ENCODE results near the gene HDLBP.
"Not testable (repeated sequence)": the region's sequence is repeated elsewhere in the genome, so short reads cannot be mapped to it uniquely, and the experiment has no call there.

Gene HDLBP

GRCh38 chr2:241198381-241199279 is 116.8 kb downstream of the HDLBP start:
- DNase-seq (ENCODE audit: low read depth), result no peak
- no peak overlapping the region for H3K4me3 ChIP-seq (ENCODE audit: low read depth, low read length)
- no peak for TF ChIP-seq MYC (IDR thresholded peaks at IDR 0.05; ENCODE audit: low read depth, low read length)
- no peak for TF ChIP-seq CTCF (IDR thresholded peaks at IDR 0.05; ENCODE audit: low read depth, low read length)
- TF ChIP-seq POLR2A (IDR thresholded peaks at IDR 0.05; ENCODE audit: extremely low read depth, insufficient read length), result no peak
- TF ChIP-seq MAX (IDR thresholded peaks at IDR 0.05; ENCODE audit: low read depth, low read length), result no peak

GRCh38 chr2:241197947-241198346 is 117.5 kb downstream of the HDLBP start:
- H3K4me3 ChIP-seq (ENCODE audit: low read depth, low read length), result no peak overlapping the region
- no peak for DNase-seq (ENCODE audit: low read depth)
- TF ChIP-seq MAX (IDR thresholded peaks at IDR 0.05; ENCODE audit: low read depth, low read length) (no peak), POLR2A (IDR thresholded peaks at IDR 0.05; ENCODE audit: extremely low read depth, insufficient read length) (no peak), MYC (IDR thresholded peaks at IDR 0.05; ENCODE audit: low read depth, low read length) (no peak), CTCF (IDR thresholded peaks at IDR 0.05; ENCODE audit: low read depth, low read length) (no peak)

GRCh38 chr2:241197246-241197645 is 118.2 kb downstream of the HDLBP start:
- DNase-seq (ENCODE audit: low read depth); H3K4me3 ChIP-seq (ENCODE audit: low read depth, low read length): not testable (repeated sequence)

- no peak for DNase-seq (ENCODE audit: low read depth)
- H3K4me3 ChIP-seq (ENCODE audit: low read depth, low read length), result no peak overlapping the region
- TF ChIP-seq CTCF (IDR thresholded peaks at IDR 0.05; ENCODE audit: low read depth, low read length) (no peak), POLR2A (IDR thresholded peaks at IDR 0.05; ENCODE audit: extremely low read depth, insufficient read length) (no peak), MYC (IDR thresholded peaks at IDR 0.05; ENCODE audit: low read depth, low read length) (no peak), MAX (IDR thresholded peaks at IDR 0.05; ENCODE audit: low read depth, low read length) (no peak)
These were observed 119.9 kb downstream of the HDLBP start for GRCh38 chr2:241195506-241196130.

GRCh38 chr2:241194811-241195210 is 120.7 kb downstream of the HDLBP start:
- no peak for TF ChIP-seq CTCF (IDR thresholded peaks at IDR 0.05; ENCODE audit: low read depth, low read length)
- TF ChIP-seq MAX (IDR thresholded peaks at IDR 0.05; ENCODE audit: low read depth, low read length), result no peak
- no peak for TF ChIP-seq MYC (IDR thresholded peaks at IDR 0.05; ENCODE audit: low read depth, low read length)
- no peak for TF ChIP-seq POLR2A (IDR thresholded peaks at IDR 0.05; ENCODE audit: extremely low read depth, insufficient read length)
- DNase-seq (ENCODE audit: low read depth), result no peak
- no peak overlapping the region for H3K4me3 ChIP-seq (ENCODE audit: low read depth, low read length)

- no peak for DNase-seq (ENCODE audit: low read depth)
- TF ChIP-seq CTCF (IDR thresholded peaks at IDR 0.05; ENCODE audit: low read depth, low read length) (no peak), MAX (IDR thresholded peaks at IDR 0.05; ENCODE audit: low read depth, low read length) (no peak), POLR2A (IDR thresholded peaks at IDR 0.05; ENCODE audit: extremely low read depth, insufficient read length) (no peak), MYC (IDR thresholded peaks at IDR 0.05; ENCODE audit: low read depth, low read length) (no peak)
- no peak overlapping the region for H3K4me3 ChIP-seq (ENCODE audit: low read depth, low read length)
These were observed 122.2 kb downstream of the HDLBP start for GRCh38 chr2:241193271-241193670.

All from NB4 (cell line).